ENCODE measurements around the gene POTEC.
"Not testable (repeated sequence)": the region's sequence is repeated elsewhere in the genome, so short reads cannot be mapped to it uniquely, and the experiment has no call there.

POTEC gene

GRCh38 chr18:14470046-14470445 is 73.4 kb downstream of the POTEC start:
- not testable (repeated sequence) for H3K4me3 ChIP-seq (ENCODE audit: low read depth, low read length)
- peak; percentile 30 for DNase-seq (ENCODE audit: low read depth)

DNA sequence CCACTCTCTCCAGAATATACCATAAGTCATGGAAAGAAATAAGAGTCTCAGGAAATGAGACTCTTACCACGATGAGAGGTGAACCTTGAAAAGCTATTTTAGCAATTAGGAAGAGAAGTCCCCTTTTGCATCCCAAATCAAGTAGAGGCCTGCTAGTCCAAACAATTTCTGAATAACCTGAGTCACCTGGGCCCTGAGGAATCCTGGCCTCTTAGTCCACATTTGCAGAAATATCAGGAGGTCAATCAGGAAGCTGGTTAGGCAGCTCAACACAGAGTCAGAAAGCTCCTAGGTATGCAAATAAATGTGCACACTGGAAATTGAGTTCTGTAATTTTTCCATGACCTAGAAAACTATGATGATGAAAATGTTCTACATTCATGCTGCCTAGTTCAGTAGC is 77.4 kb downstream of the POTEC start:
- DNase-seq (ENCODE audit: low read depth); H3K4me3 ChIP-seq (ENCODE audit: low read depth, low read length): not testable (repeated sequence)

Measured in choroid plexus epithelial cell (primary cell).